GM21447 (cell line): ENCODE results near the gene LRMDA.

Experiments used
- ATAC-seq: cut with Tn5 transposase; IDR thresholded peaks from one replicate; pipeline ENCODE4 v1.9.1; 2021; ENCODE audit not compliant: unreplicated experiment

The LRMDA gene

DNA sequence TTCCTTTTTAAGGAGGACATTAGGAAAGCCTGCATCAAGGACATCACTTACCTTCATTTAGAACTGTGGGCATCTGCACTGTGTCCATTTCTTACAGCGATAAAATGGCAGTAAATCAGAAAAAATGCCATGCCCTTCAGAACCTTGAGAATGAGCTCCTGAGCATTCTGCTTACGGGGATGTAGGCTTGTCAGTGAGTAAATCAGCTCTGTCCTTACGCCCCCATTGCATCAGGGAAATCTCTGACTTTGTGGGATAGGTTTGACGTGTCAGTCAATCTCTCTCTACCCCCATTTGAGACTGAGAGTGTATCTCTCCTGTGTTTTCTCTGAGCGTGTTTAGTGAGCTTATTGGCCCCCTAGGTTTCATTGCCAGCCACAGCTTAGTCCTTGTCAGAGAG lies 837.1 kb downstream of the LRMDA start:
- ATAC-seq, result no peak

- no peak for ATAC-seq
These were observed 837.5 kb downstream of the LRMDA start for GRCh38 chr10:76268954-76269353.

GRCh38 chr10:76270464-76270863 lies 839.0 kb downstream of the LRMDA start:
- ATAC-seq, result no peak

- no peak for ATAC-seq
These were observed 843.5 kb downstream of the LRMDA start for GRCh38 chr10:76274933-76275332.

DNA sequence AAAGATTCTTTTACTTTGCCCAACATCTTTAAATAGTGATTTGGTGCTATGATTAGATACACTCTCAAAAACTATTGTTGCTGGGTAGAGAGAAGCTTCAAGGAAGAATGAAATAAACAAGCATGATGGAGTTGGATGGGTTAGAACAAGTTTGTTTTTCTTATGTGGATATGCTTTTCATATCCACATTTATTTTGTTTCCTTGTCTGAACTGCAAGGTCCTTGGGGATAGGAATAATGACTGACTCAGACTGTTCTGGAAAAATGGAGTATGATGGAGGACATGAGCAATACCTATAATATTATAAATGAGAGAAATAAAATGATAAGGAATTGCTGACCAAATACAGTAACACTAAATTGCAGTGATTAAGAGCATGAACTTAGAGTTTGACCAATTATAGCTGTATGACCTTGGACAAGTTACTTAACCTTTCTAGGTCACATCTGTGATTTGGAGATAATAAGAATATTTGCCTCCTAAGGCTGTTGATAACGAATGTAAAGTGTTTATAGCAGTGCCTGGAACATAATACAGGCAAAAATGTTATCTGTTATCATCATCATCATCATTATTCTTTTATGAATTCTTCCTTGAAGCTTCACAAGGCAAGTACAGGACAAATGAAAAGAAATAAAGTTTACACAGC lies 847.5 kb downstream of the LRMDA start:
- no peak for ATAC-seq

DNA sequence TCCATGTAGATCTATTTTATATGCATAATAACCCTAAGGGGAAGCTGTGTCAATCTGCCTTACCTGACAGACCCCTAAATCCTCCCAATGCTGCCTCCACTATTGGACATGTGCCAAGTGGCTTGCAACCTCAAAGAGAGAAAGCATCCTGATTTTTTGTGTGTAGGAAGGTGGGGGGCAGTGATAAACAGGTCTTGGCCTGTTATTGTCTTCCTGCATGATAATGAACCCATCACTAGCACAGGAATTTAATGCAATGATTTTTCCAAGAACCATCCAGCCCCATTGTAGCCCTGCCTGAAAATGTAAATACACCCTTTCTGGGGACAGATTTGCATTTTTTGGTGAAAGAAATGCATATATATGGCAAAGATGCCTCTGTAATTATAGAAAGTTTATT lies 850.2 kb downstream of the LRMDA start:
- no peak for ATAC-seq

- no peak for ATAC-seq
These were observed 850.9 kb downstream of the LRMDA start for GRCh38 chr10:76282061-76283025.

GRCh38 chr10:76284351-76284750 lies 852.9 kb downstream of the LRMDA start:
- no peak for ATAC-seq

DNA sequence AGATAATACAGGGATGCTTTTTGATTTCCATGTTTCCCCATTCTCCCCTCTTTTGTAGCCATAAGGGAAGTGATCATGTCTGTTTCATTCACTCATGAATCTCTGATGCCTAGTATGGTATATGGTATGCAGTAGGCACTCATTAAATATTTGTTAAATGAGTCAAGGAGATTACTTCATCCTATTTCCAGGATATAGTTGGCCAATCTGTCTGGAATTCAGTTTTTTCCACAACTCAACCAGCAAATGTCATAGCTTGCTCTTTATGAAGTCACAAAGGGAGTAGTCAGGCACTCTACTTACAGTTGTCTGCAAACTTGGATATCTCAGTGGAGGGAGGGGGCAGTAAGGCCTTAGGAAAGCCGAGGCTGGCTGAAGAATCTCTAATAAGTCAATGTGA lies 853.6 kb downstream of the LRMDA start:
- ATAC-seq, result no peak

DNA sequence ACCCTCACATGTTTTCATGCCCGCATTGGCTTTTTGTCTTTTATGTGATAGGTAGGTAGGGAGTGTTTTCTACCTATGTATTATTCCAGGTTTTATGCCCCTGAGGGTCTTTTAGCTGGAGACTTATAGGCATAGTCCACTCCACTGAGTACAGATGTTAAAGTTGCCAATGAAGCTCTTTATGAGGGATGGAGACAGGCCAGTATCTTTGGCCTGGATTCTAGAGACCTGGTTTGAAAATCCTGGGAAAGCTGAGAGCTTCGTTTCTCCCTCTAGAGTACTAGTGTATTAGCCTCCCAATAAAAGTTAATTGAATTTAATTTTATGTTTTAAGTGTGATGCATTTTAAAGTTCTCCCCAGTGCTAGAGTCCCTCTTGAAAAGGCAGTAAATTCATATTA lies 854.1 kb downstream of the LRMDA start:
- ATAC-seq, result no peak

DNA sequence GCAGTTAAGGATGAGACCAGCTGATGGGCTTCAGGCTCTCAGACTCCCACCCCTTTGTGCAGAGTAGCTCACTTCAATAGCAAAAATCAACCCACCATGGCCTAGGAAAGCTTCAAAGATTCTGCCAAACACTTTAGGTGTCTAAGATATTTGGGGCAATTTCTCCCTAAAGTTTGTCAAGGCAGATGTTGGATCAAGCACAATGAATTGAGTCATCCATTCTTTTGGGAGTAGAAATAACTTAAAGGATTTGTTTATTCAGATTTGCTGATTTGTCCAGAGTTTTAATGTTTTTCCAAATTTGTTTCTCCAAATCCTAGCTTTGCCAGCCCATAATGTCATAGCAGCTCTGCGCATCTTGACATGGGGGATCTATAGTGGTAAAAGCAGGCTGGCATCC lies 855.1 kb downstream of the LRMDA start:
- no peak for ATAC-seq

- no peak for ATAC-seq
These were observed 856.4 kb downstream of the LRMDA start for GRCh38 chr10:76287856-76288255.

- no peak for ATAC-seq
These were observed 859.8 kb downstream of the LRMDA start for GRCh38 chr10:76291175-76291574.

DNA sequence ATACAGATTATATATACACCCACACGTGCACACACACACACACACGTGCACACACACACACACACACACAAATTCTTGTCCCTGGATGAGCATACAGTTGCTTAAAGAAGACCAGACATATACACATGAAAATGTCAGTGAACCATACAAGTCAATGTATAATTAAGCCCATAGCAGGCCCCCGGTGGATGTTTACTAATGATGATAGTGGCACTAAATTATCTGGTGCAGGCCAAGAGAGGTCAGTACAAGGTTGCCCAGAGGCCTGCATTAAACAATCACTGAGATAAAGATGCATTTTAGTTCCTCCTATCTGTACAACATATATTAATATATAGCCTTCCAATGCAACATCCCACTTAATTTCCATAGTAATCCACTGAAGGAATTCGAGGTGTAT lies 860.5 kb downstream of the LRMDA start:
- ATAC-seq, result no peak

DNA sequence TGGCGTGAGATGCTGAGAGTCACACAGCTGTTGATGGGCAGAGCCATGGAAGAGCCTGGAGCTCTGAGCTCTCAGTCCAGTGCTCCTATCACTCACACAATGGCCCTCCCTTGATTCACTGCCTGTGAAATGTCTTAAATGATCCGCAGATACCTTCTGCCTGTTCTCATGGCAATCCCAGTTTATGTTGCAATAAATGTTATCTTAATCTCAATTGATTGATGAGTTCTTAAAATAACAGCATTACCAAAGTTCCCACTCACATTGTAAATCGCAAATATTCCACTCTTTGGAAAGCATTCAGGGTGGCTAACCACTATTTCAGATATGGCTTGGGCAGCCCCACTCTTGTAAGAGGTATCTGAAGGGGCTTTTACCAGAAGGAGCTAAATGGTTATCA lies 865.5 kb downstream of the LRMDA start:
- ATAC-seq, result no peak

DNA sequence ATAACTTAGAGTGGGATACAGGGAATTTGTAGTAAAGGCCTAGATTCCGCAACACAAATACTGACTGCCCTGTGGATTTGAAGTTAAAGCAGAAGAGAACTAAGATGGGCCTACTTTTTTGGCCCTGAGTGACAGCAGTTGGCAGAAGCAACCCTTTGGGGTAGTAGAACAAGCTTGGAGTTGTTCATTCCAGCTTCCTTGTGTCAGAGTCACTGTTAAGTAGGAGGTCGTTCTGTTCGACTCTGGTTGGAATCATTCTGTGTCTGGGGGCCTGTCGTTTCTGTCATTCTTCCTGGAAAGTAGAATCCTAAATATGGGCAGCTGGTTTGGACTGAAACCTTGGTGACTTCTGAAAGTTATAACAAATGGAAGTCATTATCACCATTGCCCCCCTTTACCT lies 865.9 kb downstream of the LRMDA start:
- no peak for ATAC-seq

DNA sequence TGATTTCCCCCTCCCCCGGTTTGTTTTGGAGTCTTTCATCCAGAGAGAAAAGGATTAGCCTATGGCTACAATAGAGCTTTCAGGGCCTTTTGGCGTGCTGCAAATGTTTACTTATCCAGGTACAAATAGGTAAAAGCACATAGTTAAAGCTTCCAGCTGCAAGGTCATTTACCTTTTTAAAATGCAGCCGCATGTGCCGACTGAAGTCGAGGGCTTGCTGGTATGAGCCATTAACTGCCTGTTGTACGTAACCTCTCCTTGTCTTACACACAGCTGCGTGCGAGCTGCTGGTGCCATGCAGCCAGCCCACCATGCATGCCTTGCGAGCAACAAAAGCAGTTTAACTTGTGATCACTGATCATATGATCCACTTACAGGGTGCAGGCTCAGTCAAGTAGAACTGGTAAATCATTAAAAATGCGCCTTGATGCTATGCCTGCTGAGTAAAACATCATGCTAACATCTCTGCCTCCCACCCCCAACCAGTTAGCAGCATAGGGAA lies 866.4 kb downstream of the LRMDA start:
- no peak for ATAC-seq

- ATAC-seq, result no peak
These were observed 866.9 kb downstream of the LRMDA start for GRCh38 chr10:76298329-76298728.

DNA sequence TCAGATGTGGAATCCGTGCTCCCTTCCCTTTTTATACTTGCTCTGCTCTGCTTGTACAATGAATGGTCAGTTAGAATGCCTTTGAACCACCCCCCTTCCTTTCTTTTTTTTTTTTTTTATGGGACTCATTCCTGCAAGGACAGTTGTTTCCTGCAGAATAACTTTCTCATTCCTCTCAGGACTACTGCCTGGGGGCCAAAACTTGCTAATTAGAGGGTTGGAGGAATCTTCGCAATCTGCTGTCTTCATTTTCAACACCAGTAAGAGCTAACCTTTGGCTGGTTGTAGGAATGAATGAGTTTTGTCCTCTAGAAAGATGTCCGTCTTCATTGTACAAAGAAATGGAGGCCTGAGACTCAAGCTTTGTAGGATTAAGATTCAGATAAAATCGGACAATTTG lies 868.1 kb downstream of the LRMDA start:
- no peak for ATAC-seq

DNA sequence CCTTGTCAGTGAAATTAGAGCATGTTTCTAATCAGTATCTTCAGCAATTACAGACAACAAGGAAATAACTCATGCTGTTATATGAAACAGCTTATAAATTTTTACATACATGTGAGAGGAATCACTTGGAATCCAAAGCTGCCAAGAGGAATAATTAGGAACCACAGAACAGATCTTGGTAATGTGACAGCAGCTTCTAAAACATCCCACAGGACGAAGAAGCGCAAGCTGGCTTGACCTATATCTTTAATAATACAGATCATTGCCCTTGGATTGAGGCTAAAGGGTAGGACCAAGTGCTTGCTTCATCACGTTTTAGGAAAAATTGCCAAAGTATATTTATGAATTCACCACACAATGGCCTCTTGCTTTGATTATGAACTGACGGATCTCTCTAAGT lies 869.8 kb downstream of the LRMDA start:
- no peak for ATAC-seq

DNA sequence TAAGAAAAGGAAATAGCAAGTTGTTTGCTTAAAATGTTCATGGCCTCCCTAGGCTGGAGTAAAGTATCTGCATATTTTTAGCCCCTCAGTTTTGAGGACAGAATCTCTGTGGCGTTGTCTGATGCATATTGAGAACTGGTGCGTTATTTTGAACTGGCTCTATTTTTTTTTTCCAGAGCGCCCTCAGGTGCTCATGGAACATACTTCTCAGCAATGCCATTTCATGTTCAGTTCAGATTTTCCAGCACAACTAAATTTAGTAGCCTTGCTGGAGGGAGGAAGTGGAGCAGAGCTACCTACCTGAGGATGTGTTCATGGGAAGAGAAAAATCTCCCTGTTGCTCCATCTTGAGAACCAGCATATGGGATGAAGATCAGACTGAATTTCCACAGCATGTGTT lies 870.5 kb downstream of the LRMDA start:
- no peak for ATAC-seq

GRCh38 chr10:76302481-76302880 lies 871.1 kb downstream of the LRMDA start:
- ATAC-seq, result no peak
